IMR-90 (cell line): ENCODE data around the gene ABR.

ENCODE experiments used
- BHLHE40 ChIP-seq: fragments of 150-350 bp; IDR thresholded peaks from 2 replicates; pipeline ENCODE4 v1.6.1; 2016; ENCODE audit warnings: mild to moderate bottlenecking, low read depth, low read length
- CEBPB ChIP-seq: IDR thresholded peaks from 2 replicates; pipeline ENCODE4 v1.6.1; 2012; ENCODE audit warnings: low read depth, low read length, improper control_type of control experiment
- CHD1 ChIP-seq: IDR thresholded peaks from 2 replicates; pipeline ENCODE4 v1.6.1; 2012; ENCODE audit warnings: low read depth, low read length, improper control_type of control experiment
- FOS ChIP-seq: fragments of 150-350 bp; IDR thresholded peaks from 2 replicates; pipeline ENCODE4 v1.6.1; 2016; ENCODE audit warnings: low read depth, low read length
- MAFK ChIP-seq: IDR thresholded peaks from 2 replicates; pipeline ENCODE4 v1.6.1; 2012; ENCODE audit warnings: low read depth, low read length, improper control_type of control experiment
- MAZ ChIP-seq: IDR thresholded peaks from 2 replicates; pipeline ENCODE4 v1.6.1; 2012; ENCODE audit warnings: low read depth, mild to moderate bottlenecking, low read length, improper control_type of control experiment, moderate library complexity, borderline replicate concordance
- MXI1 ChIP-seq: IDR thresholded peaks from 2 replicates; pipeline ENCODE4 v1.6.1; 2012; ENCODE audit warnings: low read depth, mild to moderate bottlenecking, low read length, moderate library complexity, borderline replicate concordance
- POLR2A ChIP-seq: IDR thresholded peaks from 2 replicates; pipeline ENCODE4 v1.6.1; 2012; ENCODE audit warnings: mild to moderate bottlenecking, low read depth, low read length
- RAD21 ChIP-seq: IDR thresholded peaks from 2 replicates; pipeline ENCODE4 v1.6.1; 2012; ENCODE audit warnings: low read length, improper control_type of control experiment
- RCOR1 ChIP-seq: IDR thresholded peaks from 2 replicates; pipeline ENCODE4 v1.6.1; 2012; ENCODE audit warnings: mild to moderate bottlenecking, low read length, improper control_type of control experiment; ENCODE audit not compliant: insufficient replicate concordance
- SMC3 ChIP-seq: fragments of 150-350 bp; IDR thresholded peaks from 2 replicates; pipeline ENCODE4 v1.6.1; 2016; ENCODE audit warnings: low read depth, mild to moderate bottlenecking, antibody characterized with exemption, low read length, moderate library complexity
- TF ChIP-seq, protein P1 (sequence below): conservative IDR thresholded peaks from 2 replicates; pipeline ENCODE4 v1.5.1; 2012; ENCODE audit warnings: mild to moderate bottlenecking, low read depth, low read length, improper control_type of control experiment
- TF ChIP-seq, protein P2 (sequence below): fragments of 150-350 bp; IDR thresholded peaks from 2 replicates; pipeline ENCODE4 v1.6.1; 2017; ENCODE audit warnings: mild to moderate bottlenecking, antibody characterized with exemption, low read length, low read depth
- TF ChIP-seq, protein P3 (sequence below): fragments of 150-350 bp; IDR thresholded peaks from 2 replicates; pipeline ENCODE4 v1.6.1; 2016; ENCODE audit warnings: low read depth, mild to moderate bottlenecking, low read length, moderate library complexity, borderline replicate concordance

DNA sequence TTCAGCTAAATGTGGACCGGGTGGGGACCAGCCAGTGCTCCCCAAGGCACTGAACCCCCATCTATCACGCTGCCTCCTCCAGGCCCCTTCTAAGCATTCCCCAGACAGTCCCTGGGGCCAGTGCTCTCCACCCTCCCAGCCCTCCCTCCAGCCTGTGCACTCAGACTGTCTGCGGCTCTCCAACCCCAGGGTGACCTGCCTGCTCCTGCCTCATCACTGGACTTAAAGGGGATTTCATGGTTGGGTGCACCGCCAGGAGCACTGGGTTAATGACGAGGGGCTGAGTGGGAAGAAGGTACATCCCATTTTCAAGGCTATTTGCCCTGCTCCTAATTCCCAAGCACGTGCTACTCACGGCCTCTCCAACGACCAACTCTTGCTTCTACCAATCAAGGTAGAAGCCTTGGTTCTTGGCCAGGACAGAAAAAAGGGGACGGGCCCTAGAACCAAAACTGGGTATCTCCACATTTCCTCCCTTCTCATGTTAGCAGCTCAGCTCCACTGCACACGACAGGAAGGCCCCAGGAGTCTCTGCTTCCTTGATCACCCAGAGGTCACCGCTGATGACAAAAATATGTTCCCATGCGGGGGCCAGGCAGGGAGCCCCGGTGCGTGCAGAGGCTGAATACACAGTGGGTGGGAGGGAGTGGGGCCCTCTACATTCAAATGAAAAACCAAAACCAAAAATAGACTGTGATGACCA, 3.5 kb upstream of the ABR start:
- TF ChIP-seq, protein P1, sequence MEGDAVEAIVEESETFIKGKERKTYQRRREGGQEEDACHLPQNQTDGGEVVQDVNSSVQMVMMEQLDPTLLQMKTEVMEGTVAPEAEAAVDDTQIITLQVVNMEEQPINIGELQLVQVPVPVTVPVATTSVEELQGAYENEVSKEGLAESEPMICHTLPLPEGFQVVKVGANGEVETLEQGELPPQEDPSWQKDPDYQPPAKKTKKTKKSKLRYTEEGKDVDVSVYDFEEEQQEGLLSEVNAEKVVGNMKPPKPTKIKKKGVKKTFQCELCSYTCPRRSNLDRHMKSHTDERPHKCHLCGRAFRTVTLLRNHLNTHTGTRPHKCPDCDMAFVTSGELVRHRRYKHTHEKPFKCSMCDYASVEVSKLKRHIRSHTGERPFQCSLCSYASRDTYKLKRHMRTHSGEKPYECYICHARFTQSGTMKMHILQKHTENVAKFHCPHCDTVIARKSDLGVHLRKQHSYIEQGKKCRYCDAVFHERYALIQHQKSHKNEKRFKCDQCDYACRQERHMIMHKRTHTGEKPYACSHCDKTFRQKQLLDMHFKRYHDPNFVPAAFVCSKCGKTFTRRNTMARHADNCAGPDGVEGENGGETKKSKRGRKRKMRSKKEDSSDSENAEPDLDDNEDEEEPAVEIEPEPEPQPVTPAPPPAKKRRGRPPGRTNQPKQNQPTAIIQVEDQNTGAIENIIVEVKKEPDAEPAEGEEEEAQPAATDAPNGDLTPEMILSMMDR = no peak
- TF ChIP-seq CHD1 (no peak), POLR2A (no peak), RAD21 (no peak), MXI1 (no peak), CEBPB (no peak), FOS (no peak), MAFK (no peak), RCOR1 (no peak), MAZ (no peak), SMC3 (no peak), BHLHE40 (no peak)
- TF ChIP-seq, protein P2, sequence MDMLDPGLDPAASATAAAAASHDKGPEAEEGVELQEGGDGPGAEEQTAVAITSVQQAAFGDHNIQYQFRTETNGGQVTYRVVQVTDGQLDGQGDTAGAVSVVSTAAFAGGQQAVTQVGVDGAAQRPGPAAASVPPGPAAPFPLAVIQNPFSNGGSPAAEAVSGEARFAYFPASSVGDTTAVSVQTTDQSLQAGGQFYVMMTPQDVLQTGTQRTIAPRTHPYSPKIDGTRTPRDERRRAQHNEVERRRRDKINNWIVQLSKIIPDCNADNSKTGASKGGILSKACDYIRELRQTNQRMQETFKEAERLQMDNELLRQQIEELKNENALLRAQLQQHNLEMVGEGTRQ = no peak
- TF ChIP-seq, protein P3, sequence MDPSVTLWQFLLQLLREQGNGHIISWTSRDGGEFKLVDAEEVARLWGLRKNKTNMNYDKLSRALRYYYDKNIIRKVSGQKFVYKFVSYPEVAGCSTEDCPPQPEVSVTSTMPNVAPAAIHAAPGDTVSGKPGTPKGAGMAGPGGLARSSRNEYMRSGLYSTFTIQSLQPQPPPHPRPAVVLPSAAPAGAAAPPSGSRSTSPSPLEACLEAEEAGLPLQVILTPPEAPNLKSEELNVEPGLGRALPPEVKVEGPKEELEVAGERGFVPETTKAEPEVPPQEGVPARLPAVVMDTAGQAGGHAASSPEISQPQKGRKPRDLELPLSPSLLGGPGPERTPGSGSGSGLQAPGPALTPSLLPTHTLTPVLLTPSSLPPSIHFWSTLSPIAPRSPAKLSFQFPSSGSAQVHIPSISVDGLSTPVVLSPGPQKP = no peak
